Ascending aorta (tissue), 2 donors: Measurements from ENCODE around the gene VPS25. TPM values are rescaled to one million over a fixed set of nuclear protein-coding genes. Genes with fewer than 3 reads are reported as not detected.
A peak's percentile ranks its signal among the peaks of the same experiment; 100 is the strongest.

ENCODE experiments used
- DNase-seq, 2 donors: peaks; one replicate each; pipeline ENCODE4 v3.0.0-alpha.2; 2019; ENCODE audit warnings: low spot score in 2 of 2
- H3K27ac ChIP-seq, 2 donors: fragments of 200-600 bp; sonication (generic); one replicate each; pipeline ENCODE4 v1.5.1; 2016 to 2017; ENCODE audit warnings: mild to moderate bottlenecking in 1 of 2
- H3K27me3 ChIP-seq: fragments of 200-600 bp; sonication (generic); one replicate; pipeline ENCODE4 v1.5.1; 2017
- H3K36me3 ChIP-seq, 2 donors: fragments of 200-600 bp; sonication (generic); one replicate each; pipeline ENCODE4 v1.5.1; 2016
- H3K4me1 ChIP-seq, 2 donors: fragments of 200-600 bp; sonication (generic); one replicate each; pipeline ENCODE4 v1.5.1; 2016 to 2017; ENCODE audit warnings: mild to moderate bottlenecking in 1 of 2
- H3K4me3 ChIP-seq, 2 donors: fragments of 200-600 bp; sonication (generic); one replicate each; pipeline ENCODE4 v1.5.1; 2016 to 2017; ENCODE audit warnings: mild to moderate bottlenecking in 1 of 2
- H3K9me3 ChIP-seq, 2 donors: fragments of 200-600 bp; sonication (generic); one replicate each; pipeline ENCODE4 v1.5.1; 2016
- CTCF ChIP-seq, 3 experiments: fragments of 200-600 bp in 2 of 3; fragments of 450-650 bp in 1 of 3; sonication (generic) in 2 of 3; IDR thresholded peaks; one replicate each; pipeline ENCODE4 v1.5.1; 2016 to 2019; ENCODE audit warnings: antibody characterized with exemption in 3 of 3, mild to moderate bottlenecking in 1 of 3, moderate library complexity in 1 of 3
- intact Hi-C: fragments of 100-400 bp; cut with DNase I; formaldehyde crosslinking; loops from one replicate; pipeline ENCODE4 v1.15.1; 2023
- total RNA-seq: library from RNA; depleted of rRNA; stranded (reverse); fragments of >200 nt; gene quantifications from one replicate; pipeline ENCODE4 v1.1.0, GENCODE V29; 2016

The VPS25 gene
- total RNA-seq, 1 donor from 2014 or later = 40.9 TPM

GRCh38 chr17:42792545-42792944 lies 19.3 kb downstream of the VPS25 start:
- TF ChIP-seq CTCF (IDR thresholded peaks at IDR 0.05) = no peak
- no peak overlapping the region for H3K27ac ChIP-seq
- H3K4me3 ChIP-seq = no peak overlapping the region
- intact Hi-C loops = no loop called here
- H3K9me3 ChIP-seq = no peaks in the 10 kb centered on the region
- no peak for DNase-seq
- H3K27me3 ChIP-seq = no peaks in the 10 kb centered on the region
- peaks cover 0 to 16% of the 10 kb centered on the region in 2 donors for H3K36me3 ChIP-seq
- peaks cover 0 to 2% of the 10 kb centered on the region in 2 donors for H3K4me1 ChIP-seq

GRCh38 chr17:42795061-42795460 lies 21.8 kb downstream of the VPS25 start:
- no peak for TF ChIP-seq CTCF (IDR thresholded peaks at IDR 0.05)
- intact Hi-C loops = no loop called here
- Histone ChIP-seq H3K4me3 (no peak overlapping the region), H3K4me1 (peaks cover 3 to 12% of the 10 kb centered on the region in 2 donors), H3K27ac (no peak overlapping the region), H3K27me3 (no peaks in the 10 kb centered on the region), H3K36me3 (peaks cover 0 to 16% of the 10 kb centered on the region in 2 donors), H3K9me3 (no peaks in the 10 kb centered on the region)
- no peak for DNase-seq

DNA sequence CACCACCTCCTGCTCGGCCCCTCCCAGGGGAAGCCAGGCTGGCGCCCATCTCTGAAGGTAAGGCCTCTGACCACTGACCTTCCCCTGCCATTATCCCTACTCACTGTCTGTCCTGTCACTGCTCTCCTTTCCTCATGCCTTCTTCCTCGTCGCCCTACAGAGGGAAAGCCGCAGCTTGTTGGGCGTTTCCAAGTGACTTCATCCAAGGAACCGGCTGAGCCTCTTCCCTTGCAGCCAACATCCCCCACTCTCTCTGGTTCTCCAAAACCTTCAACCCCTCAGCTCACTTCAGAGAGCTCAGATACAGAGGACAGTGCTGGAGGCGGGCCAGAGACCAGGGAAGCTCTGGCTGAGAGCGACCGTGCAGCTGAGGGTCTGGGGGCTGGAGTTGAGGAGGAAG lies 22.2 kb downstream of the VPS25 start:
- no peak for DNase-seq
- H3K4me1 ChIP-seq = peaks cover 3 to 12% of the 10 kb centered on the region in 2 donors
- peaks cover 0 to 16% of the 10 kb centered on the region in 2 donors for H3K36me3 ChIP-seq
- H3K27me3 ChIP-seq = no peaks in the 10 kb centered on the region
- H3K9me3 ChIP-seq = no peaks in the 10 kb centered on the region
- intact Hi-C loops = no loop called here
- no peak overlapping the region for H3K27ac ChIP-seq
- TF ChIP-seq CTCF (IDR thresholded peaks at IDR 0.05) = no peak
- no peak overlapping the region for H3K4me3 ChIP-seq

DNA sequence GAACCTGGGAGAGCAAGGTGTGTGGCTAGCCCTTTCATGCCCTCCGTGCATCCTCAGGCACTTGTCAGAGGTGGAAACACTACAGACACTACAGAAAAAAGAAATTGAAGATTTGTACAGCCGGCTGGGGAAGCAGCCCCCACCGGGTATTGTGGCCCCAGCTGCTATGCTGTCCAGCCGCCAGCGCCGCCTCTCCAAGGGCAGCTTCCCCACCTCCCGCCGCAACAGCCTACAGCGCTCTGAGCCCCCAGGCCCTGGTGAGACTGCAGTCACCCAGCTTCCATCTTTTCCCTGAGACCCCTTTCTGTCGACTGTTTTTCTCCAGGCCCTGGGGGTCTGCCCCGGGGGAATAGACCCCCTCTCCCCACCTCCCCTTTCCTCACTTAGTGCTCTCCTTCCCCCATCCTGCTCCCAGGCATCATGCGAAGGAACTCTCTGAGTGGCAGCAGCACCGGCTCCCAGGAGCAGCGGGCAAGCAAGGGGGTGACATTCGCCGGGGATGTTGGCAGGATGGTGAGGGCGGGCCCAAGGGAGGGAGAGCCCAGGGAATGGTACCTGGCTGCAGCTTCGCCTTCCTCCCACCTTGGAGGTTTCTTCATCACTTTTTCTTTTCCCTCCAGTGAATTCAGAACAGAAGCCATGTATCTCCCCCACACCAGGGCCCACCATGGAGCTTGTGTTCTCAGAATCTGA lies 23.0 kb downstream of the VPS25 start:
- H3K36me3 ChIP-seq = peaks cover 0 to 16% of the 10 kb centered on the region in 2 donors
- intact Hi-C loops = no loop called here
- no peak overlapping the region for H3K27ac ChIP-seq
- no peak for TF ChIP-seq CTCF (IDR thresholded peaks at IDR 0.05)
- H3K4me3 ChIP-seq = no peak overlapping the region
- peaks cover 3 to 12% of the 10 kb centered on the region in 2 donors for H3K4me1 ChIP-seq
- H3K9me3 ChIP-seq = no peaks in the 10 kb centered on the region
- no peak for DNase-seq
- no peaks in the 10 kb centered on the region for H3K27me3 ChIP-seq

DNA sequence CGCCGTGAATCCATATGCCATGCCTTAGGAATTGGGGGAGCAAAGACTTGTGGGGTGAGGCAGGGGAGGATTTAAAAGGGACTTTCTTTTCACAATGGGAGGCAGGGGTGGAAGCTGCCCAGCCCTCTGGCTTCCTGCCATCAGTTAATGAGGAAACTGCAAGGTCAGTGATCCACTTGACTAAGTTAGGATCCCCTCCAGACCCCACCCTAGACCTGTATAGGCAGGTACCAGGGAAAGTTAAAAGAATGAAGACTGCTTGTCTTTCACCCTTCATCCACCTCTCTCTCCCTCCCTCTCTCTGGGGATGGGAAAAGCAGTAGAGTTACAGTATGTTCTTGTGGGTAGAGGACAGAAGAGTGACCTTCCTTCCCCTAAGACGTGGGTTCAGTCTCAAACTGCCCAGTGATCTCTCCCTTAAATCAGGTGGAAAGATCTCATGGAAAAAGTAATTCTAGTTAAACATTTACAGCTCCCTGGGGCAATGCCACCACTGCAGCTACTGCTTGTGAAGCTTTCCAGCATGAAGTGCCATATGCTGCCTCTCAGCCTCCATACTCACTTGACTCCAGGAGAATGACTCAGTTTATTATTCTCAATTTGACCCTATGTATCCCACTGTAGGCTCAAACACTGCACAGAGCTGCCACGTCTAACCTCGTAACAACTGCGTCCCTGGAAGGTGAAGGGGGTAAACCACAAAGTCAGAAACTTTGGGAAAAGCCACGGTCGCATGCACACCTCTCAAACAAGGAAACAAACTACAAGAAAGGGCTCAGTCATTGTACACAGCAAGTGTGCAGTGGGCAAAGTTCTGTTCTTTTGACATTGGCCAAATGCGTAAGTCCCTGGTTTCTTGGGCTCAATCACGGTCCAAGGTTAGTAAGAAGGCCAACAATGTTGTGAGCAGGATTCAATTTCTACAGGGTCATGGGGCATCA lies 24.1 kb downstream of the VPS25 start:
- no peak for TF ChIP-seq CTCF (IDR thresholded peaks at IDR 0.05)
- intact Hi-C loops = no loop called here
- no peaks in the 10 kb centered on the region for H3K9me3 ChIP-seq
- H3K36me3 ChIP-seq = peaks cover 0 to 16% of the 10 kb centered on the region in 2 donors
- H3K27ac ChIP-seq = no peak overlapping the region
- H3K4me1 ChIP-seq = peaks cover 3 to 12% of the 10 kb centered on the region in 2 donors
- no peak for DNase-seq
- H3K4me3 ChIP-seq = peak overlapping the region; percentile 59 to 78
- H3K27me3 ChIP-seq = no peaks in the 10 kb centered on the region
